ENCODE data around the gene MRM2. TPM values are rescaled to one million over a fixed set of nuclear protein-coding genes. Genes with fewer than 3 reads are reported as not detected.

MRM2 gene
- total RNA-seq, 1 experiment from 2014 or later = 34.7 TPM

DNA sequence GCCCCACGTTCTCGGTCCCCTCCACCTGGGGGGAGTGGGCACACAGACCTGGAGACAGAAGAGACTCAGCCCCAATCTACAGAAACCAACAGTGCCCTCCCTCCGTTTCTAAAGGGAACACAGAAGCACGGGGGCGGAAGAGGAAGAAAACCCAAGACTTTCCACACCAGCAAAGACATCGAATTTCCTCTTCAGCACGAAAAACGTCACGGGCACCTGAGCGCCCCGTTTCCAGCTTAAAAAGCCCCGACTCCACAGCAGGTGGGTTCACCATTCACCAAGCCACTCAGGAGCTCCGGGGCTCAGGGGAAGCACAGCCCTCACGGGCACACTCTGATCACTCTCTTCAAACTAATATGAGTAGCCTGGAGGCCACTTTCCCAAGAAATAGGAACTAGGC is 19.6 kb upstream of the MRM2 start:
- ChIA-PET CTCF (no interaction called here), RAD21 (ENCODE audit: low non-redundant PET in 1 of 2, low total read pairs in 2 of 2, uncharacterized antibody in 2 of 2, unreplicated experiment in 2 of 2) (no interaction called here), POLR2A (no interaction called here)
- H3K4me3 ChIP-seq (replicated peaks in 1 of 2; ENCODE audit: low read depth in 1 of 2, low read length in 2 of 2) = no peak overlapping the region
- H4K20me1 ChIP-seq (ENCODE audit: insufficient read depth) = no peaks in the 10 kb centered on the region
- DNase-seq (ENCODE audit: low read depth, low spot score) (no peak), ATAC-seq (no peak)
- no peak overlapping the region for H2AFZ ChIP-seq (ENCODE audit: low read depth, low read length, poor library complexity, severe bottlenecking)
- no peak overlapping the region for H3K9ac ChIP-seq (ENCODE audit: low read length)
- no peak overlapping the region for H3K4me2 ChIP-seq (ENCODE audit: low read length)
- H3K9me2 ChIP-seq (ENCODE audit: insufficient read depth) = no peaks in the 10 kb centered on the region
- peaks cover 0 to under 1% of the 10 kb centered on the region in 2 experiments; a peak in 1 of 4 replicates for H3K4me1 ChIP-seq (ENCODE audit: control insufficient read depth in 1 of 2, insufficient read depth in 2 of 2, low read length in 2 of 2)
- H3K79me2 ChIP-seq (ENCODE audit: insufficient read depth, low read length) = no peaks in the 10 kb centered on the region
- intact Hi-C loops (cut with micrococcal nuclease) = no loop called here
- no peak overlapping the region for H3K27ac ChIP-seq (ENCODE audit: low read depth, low read length)
- H3K27me3 ChIP-seq (ENCODE audit: insufficient read depth, low read length) = no peaks in the 10 kb centered on the region
- no peaks in the 10 kb centered on the region for H3K9me3 ChIP-seq (ENCODE audit: control insufficient read depth in 1 of 2, insufficient read depth in 1 of 2, low read depth in 1 of 2, low read length in 2 of 2)
- H3K36me3 ChIP-seq (ENCODE audit: control insufficient read depth in 1 of 2, insufficient read depth in 2 of 2, low read length in 2 of 2) = no peaks in the 10 kb centered on the region; a peak in 1 of 4 replicates
- BruUV-seq (replicated peaks) = no TSS peak
- TF ChIP-seq, protein P1, sequence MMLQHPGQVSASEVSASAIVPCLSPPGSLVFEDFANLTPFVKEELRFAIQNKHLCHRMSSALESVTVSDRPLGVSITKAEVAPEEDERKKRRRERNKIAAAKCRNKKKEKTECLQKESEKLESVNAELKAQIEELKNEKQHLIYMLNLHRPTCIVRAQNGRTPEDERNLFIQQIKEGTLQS (IDR thresholded peaks at IDR 0.05) = no peak
- TF ChIP-seq SRF (IDR thresholded peaks at IDR 0.05; ENCODE audit: low read depth) = no peak
- TF ChIP-seq, protein P2, sequence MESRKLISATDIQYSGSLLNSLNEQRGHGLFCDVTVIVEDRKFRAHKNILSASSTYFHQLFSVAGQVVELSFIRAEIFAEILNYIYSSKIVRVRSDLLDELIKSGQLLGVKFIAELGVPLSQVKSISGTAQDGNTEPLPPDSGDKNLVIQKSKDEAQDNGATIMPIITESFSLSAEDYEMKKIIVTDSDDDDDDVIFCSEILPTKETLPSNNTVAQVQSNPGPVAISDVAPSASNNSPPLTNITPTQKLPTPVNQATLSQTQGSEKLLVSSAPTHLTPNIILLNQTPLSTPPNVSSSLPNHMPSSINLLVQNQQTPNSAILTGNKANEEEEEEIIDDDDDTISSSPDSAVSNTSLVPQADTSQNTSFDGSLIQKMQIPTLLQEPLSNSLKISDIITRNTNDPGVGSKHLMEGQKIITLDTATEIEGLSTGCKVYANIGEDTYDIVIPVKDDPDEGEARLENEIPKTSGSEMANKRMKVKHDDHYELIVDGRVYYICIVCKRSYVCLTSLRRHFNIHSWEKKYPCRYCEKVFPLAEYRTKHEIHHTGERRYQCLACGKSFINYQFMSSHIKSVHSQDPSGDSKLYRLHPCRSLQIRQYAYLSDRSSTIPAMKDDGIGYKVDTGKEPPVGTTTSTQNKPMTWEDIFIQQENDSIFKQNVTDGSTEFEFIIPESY (IDR thresholded peaks at IDR 0.05; ENCODE audit: extremely low read depth, insufficient replicate concordance, low read length) = no peak
- no peak for TF ChIP-seq YY1 (IDR thresholded peaks at IDR 0.05; ENCODE audit: extremely low read depth, insufficient replicate concordance, low read depth, low read length)
- TF ChIP-seq JUND (IDR thresholded peaks at IDR 0.05) = no peak
- TF ChIP-seq RAD21 (IDR thresholded peaks at IDR 0.05; ENCODE audit: low read depth) = no peak
- no peak for TF ChIP-seq EZH2phosphoT487 (IDR thresholded peaks at IDR 0.05; ENCODE audit: borderline replicate concordance)
- TF ChIP-seq EZH2 (IDR thresholded peaks at IDR 0.05) = no peak
- TF ChIP-seq, protein P3, sequence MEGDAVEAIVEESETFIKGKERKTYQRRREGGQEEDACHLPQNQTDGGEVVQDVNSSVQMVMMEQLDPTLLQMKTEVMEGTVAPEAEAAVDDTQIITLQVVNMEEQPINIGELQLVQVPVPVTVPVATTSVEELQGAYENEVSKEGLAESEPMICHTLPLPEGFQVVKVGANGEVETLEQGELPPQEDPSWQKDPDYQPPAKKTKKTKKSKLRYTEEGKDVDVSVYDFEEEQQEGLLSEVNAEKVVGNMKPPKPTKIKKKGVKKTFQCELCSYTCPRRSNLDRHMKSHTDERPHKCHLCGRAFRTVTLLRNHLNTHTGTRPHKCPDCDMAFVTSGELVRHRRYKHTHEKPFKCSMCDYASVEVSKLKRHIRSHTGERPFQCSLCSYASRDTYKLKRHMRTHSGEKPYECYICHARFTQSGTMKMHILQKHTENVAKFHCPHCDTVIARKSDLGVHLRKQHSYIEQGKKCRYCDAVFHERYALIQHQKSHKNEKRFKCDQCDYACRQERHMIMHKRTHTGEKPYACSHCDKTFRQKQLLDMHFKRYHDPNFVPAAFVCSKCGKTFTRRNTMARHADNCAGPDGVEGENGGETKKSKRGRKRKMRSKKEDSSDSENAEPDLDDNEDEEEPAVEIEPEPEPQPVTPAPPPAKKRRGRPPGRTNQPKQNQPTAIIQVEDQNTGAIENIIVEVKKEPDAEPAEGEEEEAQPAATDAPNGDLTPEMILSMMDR (IDR thresholded peaks at IDR 0.05 in 2 of 3, conservative IDR thresholded peaks at IDR 0.05 in 1 of 3; ENCODE audit: borderline replicate concordance in 1 of 3, insufficient read depth in 1 of 3, low read depth in 2 of 3, low read length in 2 of 3) = no peak

All from HCT116 (cell line).